Activated CD8-positive, alpha-beta memory T cell treated with anti-CD3 and anti-CD28 coated beads for 36 hours (primary cell): ENCODE data around the gene GAPDH. TPM values are rescaled to one million over a fixed set of nuclear protein-coding genes. Genes with fewer than 3 reads are reported as not detected.

Source experiments
- CTCF ChIA-PET: fragments of 350-600 bp; sonication (Branson Sonifier 250); formaldehyde crosslinking; loops from one replicate; lab custom pipeline; 2021; ENCODE audit warnings: antibody characterized with exemption; lab: Charles Lee
- POLR2A ChIA-PET: fragments of 350-600 bp; sonication (Branson Sonifier 250); formaldehyde crosslinking; loops from one replicate; lab custom pipeline; 2021; ENCODE audit warnings: antibody characterized with exemption; lab: Charles Lee
- total RNA-seq, 2 experiments: library from RNA; stranded (reverse); gene quantifications; one replicate each; pipeline ENCODE4 v1.2.3, GENCODE V29; 2021

Gene GAPDH
- total RNA-seq, 2 experiments from 2014 or later: 8,536 to 8,736 TPM

DNA sequence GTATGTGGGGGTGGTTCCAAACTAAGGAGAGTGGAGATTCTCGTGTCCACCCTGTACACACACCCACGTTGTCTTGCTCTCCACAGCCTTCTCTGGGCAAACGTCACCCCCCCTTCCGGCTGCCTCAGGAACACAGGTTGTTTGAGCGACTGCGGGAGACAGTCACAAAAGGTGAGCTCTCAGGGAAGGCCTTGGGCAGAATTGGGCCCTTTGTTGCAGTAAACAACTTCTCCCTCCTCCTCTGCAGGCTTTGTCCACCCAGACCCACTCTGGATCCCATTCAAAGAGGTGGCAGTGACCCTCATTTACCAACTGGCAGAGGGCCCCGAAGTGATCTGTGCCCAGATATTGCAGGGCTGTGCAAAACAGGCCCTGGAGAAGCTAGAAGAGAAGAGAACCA lies 8.1 kb upstream of the GAPDH start:
- POLR2A ChIA-PET: no interaction called here
- CTCF ChIA-PET: no interaction called here

DNA sequence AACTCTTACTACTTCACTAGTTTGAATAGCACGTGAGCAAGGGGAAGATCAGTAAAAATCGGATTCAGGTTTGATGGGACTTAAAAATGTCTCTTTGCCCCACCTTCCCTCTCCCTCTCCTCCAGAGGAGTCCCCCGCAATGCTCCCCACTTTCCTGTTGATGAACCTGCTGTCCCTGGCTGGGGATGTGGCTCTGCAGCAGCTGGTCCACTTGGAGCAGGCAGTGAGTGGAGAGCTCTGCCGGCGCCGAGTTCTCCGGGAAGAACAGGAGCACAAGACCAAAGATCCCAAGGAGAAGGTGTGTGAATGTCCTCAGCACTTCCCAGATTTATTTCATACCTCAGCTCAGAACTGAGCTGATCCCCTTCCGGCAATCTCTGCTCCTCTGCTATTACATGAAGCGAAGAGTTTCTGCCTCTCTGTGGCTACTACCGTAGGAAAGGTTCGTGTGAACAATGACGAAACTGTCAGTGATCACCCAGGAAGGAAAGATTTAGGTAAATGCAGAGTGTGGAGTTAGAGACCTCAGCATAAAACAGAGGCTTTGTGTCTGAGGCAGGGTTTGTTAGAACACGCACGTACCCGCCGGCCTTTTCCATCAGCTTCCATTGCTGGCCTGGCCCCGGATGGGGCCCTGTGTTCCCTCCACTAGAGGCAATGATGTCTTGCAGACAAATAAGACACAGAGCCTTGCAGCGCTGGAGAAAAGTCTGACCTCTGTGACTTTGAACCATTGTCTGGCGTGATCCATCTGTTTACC lies 7.4 kb upstream of the GAPDH start:
- ChIA-PET CTCF (no interaction called here), POLR2A (no interaction called here)

DNA sequence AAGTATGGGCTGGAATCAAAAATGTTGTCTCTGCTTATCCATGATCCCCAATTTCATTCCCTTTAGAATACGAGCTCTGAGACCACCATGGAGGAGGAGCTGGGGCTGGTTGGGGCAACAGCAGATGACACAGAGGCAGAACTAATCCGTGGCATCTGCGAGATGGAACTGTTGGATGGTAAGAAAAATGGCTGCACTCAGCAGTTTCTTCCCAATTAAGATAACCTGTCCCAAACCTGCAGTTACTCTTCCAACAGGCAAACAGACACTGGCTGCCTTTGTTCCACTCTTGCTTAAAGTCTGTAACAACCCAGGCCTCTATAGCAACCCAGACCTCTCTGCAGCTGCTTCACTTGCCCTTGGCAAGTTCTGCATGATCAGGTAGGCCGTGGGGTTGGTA lies 6.6 kb upstream of the GAPDH start:
- ChIA-PET CTCF (no interaction called here), POLR2A (no interaction called here)

DNA sequence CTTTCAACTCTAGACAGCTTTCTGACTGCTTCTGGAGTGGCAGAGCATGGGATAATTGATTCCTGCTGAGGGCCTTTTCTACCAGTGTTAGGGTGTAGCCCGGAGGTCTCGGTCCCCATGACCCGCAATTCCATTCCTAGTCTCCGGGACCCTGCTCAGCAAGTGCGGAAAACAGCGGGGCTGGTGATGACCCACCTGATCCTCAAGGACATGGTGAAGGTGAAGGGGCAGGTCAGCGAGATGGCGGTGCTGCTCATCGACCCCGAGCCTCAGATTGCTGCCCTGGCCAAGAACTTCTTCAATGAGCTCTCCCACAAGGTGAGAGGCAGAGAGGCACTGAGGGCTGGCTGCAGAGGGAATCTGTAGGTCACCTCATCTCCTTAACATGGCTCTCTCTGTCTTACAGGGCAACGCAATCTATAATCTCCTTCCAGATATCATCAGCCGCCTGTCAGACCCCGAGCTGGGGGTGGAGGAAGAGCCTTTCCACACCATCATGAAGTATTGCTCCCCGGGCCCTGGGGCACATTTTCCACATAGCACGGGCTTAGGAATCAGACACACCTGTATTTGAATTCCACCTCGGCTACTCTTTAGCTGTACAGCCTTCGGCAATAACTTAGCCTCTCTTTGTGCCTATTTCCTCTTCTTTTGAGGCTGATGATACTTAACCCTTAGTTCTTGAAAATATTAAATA lies 5.6 kb upstream of the GAPDH start:
- CTCF ChIA-PET: interaction anchor here (0.8 kb wide), 1 partner anchor 11 kb away, joined by 3 read pairs; no protein-coding TSS in a partner anchor
- POLR2A ChIA-PET: interaction anchor here (1.2 kb wide), 1 partner anchor 35 kb away, joined by 3 read pairs; the partner anchor contains the start of gene MRPL51

DNA sequence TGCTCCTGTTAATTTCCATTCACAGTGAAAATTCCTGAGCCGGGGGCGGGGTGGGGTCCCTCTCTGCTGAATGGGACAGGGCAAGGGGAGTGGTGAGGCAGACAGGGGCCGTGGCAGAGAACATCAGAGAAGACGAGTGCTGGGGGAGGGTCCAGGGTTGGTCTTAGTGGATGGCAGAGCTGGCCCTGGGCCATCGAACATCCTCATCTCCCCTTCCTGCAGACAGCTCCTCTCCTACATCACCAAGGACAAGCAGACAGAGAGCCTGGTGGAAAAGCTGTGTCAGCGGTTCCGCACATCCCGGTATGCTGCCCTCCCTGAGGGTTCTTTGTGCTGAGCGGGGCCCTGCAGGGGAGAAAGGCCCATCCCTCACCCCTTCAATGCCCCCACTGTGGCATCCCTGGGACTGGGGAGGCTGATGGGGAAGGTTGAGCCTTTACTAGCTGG lies 5.0 kb upstream of the GAPDH start:
- ChIA-PET POLR2A (interaction anchor here (1.2 kb wide), 1 partner anchor 36 kb away, joined by 3 read pairs; the partner anchor contains the start of gene MRPL51), CTCF (interaction anchor here (0.8 kb wide), 1 partner anchor 11 kb away, joined by 3 read pairs; no protein-coding TSS in a partner anchor)

DNA sequence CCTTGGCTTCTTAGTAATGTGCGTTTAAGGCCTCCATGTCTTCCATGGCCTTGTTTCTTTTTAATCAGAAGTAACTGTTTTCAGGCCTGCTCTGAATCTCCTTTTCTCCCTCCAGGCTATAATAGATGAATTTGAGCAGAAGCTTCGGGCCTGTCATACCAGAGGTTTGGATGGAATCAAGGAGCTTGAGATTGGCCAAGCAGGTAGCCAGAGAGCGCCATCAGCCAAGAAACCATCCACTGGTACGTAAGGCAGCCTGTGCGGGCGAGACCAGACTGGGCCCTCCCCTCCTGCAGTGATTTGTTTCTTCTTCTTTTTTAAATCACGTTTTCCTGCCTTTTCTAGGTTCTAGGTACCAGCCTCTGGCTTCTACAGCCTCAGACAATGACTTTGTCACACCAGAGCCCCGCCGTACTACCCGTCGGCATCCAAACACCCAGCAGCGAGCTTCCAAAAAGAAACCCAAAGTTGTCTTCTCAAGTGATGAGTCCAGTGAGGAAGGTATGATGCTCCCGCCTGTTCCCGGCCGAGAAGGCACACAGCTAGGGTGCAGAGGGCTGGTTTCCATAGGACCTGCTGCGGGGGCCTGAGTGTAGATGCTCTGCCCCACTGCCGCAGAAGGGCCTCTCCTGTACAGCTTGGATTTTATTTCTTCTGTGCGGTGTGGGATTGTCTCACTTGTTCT lies 3.6 kb upstream of the GAPDH start:
- CTCF ChIA-PET: interaction anchor here (0.6 to 2.7 kb wide), 3 partner anchors 27 to 289 kb away, joined by 3 to 9 read pairs (median 5); no protein-coding TSS in a partner anchor
- POLR2A ChIA-PET: interaction anchor here (2.2 kb wide), 1 partner anchor 60 kb away, joined by 16 read pairs; the partner anchor contains the start of gene VAMP1

DNA sequence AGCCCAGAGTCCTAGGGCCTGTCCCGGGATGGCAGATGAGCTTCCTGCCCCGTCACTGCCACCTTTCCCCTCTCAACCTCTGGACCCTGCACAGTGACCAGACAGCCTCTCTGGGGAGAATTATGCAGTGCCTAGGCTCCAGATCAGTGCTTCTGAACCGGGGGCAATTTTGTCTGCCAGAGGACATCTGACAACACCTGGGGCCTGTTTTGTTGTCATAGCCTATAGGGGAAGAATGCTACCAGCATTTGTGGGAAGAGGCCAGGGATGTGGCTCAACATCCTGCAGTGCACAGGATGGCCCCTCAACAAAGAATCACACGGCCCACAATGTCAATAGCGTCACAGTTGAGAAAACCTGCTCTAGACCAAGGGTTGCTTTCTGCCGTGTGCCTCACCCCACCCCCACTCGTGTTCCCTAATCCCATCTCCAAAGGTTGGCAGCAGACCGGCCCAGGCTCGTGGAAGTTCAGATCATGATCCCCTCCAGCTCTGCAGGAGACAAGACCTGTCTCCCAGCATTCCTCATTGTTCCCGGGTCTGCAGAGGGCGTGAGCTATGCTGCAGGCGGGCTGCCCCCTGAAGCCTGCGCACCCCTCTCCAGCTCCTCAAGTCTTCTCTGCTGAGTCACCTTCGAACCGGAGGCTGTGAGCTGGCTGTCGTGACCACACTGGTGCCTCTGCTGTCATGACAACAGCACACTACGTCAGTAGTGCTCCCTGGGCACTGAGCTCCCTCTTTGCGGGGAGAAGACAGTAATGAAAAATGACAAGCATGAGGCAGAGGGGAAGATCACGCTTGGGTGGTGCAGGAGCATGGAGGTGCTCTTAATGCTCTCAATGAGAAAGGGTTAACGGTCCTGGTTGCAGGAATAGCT lies 2.0 kb upstream of the GAPDH start:
- ChIA-PET POLR2A (interaction anchor here (0.5 to 2.2 kb wide), 14 partner anchors 11 to 359 kb away, joined by 3 to 16 read pairs (median 4); partner anchors contain the start of genes CD27, MLF2, MRPL51 and TAPBPL), CTCF (interaction anchor here (0.6 to 2.7 kb wide), 7 partner anchors 25 to 186 kb away, joined by 3 to 9 read pairs (median 3); partner anchors contain the start of genes VAMP1 and ZNF384)

DNA sequence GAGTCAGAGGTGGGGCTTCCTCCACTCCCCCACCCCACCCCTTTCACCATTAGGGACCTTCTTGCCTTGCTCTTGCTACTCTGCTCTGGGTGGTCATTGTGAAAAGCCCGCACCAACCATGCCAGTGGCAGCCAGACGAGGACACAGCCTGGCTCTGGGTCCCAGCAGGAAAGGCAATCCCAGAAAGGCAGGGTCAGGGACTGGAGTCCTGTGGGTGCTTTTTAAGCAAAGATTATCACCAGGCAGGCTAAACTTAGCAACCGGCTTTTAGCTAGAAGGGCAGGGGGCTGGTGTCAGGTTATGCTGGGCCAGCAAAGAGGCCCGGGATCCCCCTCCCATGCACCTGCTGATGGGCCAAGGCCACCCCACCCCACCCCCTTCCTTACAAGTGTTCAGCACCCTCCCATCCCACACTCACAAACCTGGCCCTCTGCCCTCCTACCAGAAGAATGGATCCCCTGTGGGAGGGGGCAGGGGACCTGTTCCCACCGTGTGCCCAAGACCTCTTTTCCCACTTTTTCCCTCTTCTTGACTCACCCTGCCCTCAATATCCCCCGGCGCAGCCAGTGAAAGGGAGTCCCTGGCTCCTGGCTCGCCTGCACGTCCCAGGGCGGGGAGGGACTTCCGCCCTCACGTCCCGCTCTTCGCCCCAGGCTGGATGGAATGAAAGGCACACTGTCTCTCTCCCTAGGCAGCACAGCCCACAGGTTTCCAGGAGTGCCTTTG lies 1.2 kb upstream of the GAPDH start:
- ChIA-PET CTCF (interaction anchor here (0.5 to 2.7 kb wide), 6 partner anchors 63 to 187 kb away, joined by 3 to 9 read pairs (median 3); partner anchors contain the start of genes VAMP1 and ZNF384), POLR2A (interaction anchor here (0.9 to 2.2 kb wide), 12 partner anchors 10 to 358 kb away, joined by 3 to 16 read pairs (median 6); partner anchors contain the start of genes CD27, MLF2, MRPL51 and TAPBPL)

DNA sequence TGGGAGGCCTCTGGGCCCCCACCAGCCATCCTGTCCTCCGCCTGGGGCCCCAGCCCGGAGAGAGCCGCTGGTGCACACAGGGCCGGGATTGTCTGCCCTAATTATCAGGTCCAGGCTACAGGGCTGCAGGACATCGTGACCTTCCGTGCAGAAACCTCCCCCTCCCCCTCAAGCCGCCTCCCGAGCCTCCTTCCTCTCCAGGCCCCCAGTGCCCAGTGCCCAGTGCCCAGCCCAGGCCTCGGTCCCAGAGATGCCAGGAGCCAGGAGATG lies 729 bp upstream of the GAPDH start:
- CTCF ChIA-PET: interaction anchor here (0.5 to 1.3 kb wide), 3 partner anchors 39 to 152 kb away, joined by 3 to 4 read pairs (median 3); partner anchors contain the start of gene VAMP1
- POLR2A ChIA-PET: interaction anchor here (0.6 to 2.6 kb wide), 16 partner anchors 21 to 194 kb away, joined by 3 to 25 read pairs (median 4); partner anchors contain the start of genes CD27, MRPL51, VAMP1 and ZNF384

DNA sequence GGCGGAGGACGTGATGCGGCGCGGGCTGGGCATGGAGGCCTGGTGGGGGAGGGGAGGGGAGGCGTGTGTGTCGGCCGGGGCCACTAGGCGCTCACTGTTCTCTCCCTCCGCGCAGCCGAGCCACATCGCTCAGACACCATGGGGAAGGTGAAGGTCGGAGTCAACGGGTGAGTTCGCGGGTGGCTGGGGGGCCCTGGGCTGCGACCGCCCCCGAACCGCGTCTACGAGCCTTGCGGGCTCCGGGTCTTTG lies 303 bp downstream of the GAPDH start:
- ChIA-PET POLR2A (interaction anchor here (0.7 to 2.6 kb wide), 20 partner anchors 20 to 198 kb away, joined by 3 to 25 read pairs (median 5); partner anchors contain the start of genes CD27, MRPL51, NOP2 and VAMP1), CTCF (interaction anchor here (0.7 to 2.3 kb wide), 6 partner anchors 16 to 111 kb away, joined by 3 to 8 read pairs (median 4); no protein-coding TSS in a partner anchor)

DNA sequence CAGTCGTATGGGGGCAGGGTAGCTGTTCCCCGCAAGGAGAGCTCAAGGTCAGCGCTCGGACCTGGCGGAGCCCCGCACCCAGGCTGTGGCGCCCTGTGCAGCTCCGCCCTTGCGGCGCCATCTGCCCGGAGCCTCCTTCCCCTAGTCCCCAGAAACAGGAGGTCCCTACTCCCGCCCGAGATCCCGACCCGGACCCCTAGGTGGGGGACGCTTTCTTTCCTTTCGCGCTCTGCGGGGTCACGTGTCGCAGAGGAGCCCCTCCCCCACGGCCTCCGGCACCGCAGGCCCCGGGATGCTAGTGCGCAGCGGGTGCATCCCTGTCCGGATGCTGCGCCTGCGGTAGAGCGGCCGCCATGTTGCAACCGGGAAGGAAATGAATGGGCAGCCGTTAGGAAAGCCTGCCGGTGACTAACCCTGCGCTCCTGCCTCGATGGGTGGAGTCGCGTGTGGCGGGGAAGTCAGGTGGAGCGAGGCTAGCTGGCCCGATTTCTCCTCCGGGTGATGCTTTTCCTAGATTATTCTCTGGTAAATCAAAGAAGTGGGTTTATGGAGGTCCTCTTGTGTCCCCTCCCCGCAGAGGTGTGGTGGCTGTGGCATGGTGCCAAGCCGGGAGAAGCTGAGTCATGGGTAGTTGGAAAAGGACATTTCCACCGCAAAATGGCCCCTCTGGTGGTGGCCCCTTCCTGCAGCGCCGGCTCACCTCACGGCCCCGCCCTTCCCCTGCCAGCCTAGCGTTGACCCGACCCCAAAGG lies 804 bp downstream of the GAPDH start:
- ChIA-PET CTCF (interaction anchor here (0.7 to 2.3 kb wide), 8 partner anchors 16 to 111 kb away, joined by 3 to 11 read pairs (median 4); no protein-coding TSS in a partner anchor), POLR2A (interaction anchor here (0.7 to 2.6 kb wide), 23 partner anchors 19 to 317 kb away, joined by 3 to 25 read pairs (median 5); partner anchors contain the start of genes CD27, MRPL51, NOP2 and TAPBPL)

DNA sequence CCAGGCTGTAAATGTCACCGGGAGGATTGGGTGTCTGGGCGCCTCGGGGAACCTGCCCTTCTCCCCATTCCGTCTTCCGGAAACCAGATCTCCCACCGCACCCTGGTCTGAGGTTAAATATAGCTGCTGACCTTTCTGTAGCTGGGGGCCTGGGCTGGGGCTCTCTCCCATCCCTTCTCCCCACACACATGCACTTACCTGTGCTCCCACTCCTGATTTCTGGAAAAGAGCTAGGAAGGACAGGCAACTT lies 1.3 kb downstream of the GAPDH start:
- CTCF ChIA-PET: interaction anchor here (1.0 to 2.3 kb wide), 5 partner anchors 15 to 112 kb away, joined by 3 to 11 read pairs (median 7); no protein-coding TSS in a partner anchor
- POLR2A ChIA-PET: interaction anchor here (0.5 to 2.6 kb wide), 19 partner anchors 13 to 337 kb away, joined by 3 to 25 read pairs (median 5); partner anchors contain the start of genes CD27, MRPL51, NOP2 and SPSB2

DNA sequence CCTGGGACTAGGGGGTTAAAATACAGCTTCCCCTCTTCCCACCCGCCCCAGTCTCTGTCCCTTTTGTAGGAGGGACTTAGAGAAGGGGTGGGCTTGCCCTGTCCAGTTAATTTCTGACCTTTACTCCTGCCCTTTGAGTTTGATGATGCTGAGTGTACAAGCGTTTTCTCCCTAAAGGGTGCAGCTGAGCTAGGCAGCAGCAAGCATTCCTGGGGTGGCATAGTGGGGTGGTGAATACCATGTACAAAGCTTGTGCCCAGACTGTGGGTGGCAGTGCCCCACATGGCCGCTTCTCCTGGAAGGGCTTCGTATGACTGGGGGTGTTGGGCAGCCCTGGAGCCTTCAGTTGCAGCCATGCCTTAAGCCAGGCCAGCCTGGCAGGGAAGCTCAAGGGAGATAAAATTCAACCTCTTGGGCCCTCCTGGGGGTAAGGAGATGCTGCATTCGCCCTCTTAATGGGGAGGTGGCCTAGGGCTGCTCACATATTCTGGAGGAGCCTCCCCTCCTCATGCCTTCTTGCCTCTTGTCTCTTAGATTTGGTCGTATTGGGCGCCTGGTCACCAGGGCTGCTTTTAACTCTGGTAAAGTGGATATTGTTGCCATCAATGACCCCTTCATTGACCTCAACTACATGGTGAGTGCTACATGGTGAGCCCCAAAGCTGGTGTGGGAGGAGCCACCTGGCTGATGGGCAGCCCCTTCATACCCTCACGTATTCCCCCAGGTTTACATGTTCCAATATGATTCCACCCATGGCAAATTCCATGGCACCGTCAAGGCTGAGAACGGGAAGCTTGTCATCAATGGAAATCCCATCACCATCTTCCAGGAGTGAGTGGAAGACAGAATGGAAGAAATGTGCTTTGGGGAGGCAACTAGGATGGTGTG lies 1.9 kb downstream of the GAPDH start:
- ChIA-PET CTCF (interaction anchor here (1.0 to 2.3 kb wide), 5 partner anchors 15 to 113 kb away, joined by 3 to 11 read pairs (median 7); no protein-coding TSS in a partner anchor), POLR2A (interaction anchor here (0.5 to 2.6 kb wide), 21 partner anchors 10 to 337 kb away, joined by 3 to 25 read pairs (median 5); partner anchors contain the start of genes CD27, MRPL51, NOP2 and SPSB2)

DNA sequence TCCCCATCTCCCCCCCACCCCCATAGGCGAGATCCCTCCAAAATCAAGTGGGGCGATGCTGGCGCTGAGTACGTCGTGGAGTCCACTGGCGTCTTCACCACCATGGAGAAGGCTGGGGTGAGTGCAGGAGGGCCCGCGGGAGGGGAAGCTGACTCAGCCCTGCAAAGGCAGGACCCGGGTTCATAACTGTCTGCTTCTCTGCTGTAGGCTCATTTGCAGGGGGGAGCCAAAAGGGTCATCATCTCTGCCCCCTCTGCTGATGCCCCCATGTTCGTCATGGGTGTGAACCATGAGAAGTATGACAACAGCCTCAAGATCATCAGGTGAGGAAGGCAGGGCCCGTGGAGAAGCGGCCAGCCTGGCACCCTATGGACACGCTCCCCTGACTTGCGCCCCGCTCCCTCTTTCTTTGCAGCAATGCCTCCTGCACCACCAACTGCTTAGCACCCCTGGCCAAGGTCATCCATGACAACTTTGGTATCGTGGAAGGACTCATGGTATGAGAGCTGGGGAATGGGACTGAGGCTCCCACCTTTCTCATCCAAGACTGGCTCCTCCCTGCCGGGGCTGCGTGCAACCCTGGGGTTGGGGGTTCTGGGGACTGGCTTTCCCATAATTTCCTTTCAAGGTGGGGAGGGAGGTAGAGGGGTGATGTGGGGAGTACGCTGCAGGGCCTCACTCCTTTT lies 2.7 kb downstream of the GAPDH start:
- CTCF ChIA-PET: interaction anchor here (0.7 to 4.5 kb wide), 14 partner anchors 17 to 173 kb away, joined by 3 to 23 read pairs (median 4); no protein-coding TSS in a partner anchor
- POLR2A ChIA-PET: interaction anchor here (0.8 to 2.0 kb wide), 10 partner anchors 14 to 336 kb away, joined by 3 to 7 read pairs (median 4); partner anchors contain the start of genes MRPL51, SPSB2, USP5 and VAMP1
